Fibroblast of pulmonary artery (primary cell): ENCODE measurements around the gene ASS1.

Experiments used
- DNase-seq: peaks from one replicate; pipeline ENCODE4 v3.0.0-alpha.2; 2010; ENCODE audit warnings: low read depth
- H3K4me3 ChIP-seq: replicated peaks from 2 replicates; pipeline ENCODE4 v1.5.1; 2011; ENCODE audit warnings: low read depth, mild to moderate bottlenecking, control low read depth, low read length, moderate library complexity
- CTCF ChIP-seq: IDR thresholded peaks from 2 replicates; pipeline ENCODE4 v1.5.1; 2011; ENCODE audit warnings: mild to moderate bottlenecking, control low read depth, low read length, inconsistent platforms; ENCODE audit errors: missing control alignments

Gene ASS1

GRCh38 chr9:130474106-130474505 is 29.3 kb downstream of the ASS1 start:
- DNase-seq: no peak
- no peak for TF ChIP-seq CTCF
- H3K4me3 ChIP-seq: no peak overlapping the region

DNA sequence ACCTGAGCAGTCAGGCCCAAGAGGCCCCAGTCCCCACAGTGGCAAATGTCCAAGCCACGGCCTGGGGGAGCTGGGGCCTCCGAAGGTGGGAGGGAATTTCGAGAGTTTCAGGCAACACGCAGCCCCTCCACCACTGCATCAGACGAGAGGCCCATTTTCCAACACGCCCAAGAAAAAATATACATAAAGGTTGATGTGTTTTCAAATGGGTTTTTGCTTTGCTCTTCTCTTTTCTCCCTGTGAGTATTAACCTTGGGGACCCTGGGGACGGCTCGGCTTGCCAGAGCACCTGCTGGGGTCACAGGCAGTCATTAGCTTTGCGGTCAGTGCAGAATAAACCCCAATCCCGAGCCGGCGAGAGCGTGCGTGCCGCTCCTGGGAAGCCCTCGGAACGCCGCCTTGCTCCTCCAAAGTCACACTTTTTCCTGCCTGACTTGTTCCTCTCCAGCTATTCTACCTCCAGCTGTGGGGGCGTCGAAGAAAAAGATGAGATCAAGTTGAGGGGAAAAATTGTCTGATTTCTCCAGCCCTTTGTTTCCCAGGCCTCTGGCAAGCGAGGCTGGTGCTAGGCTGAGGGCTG is 31.5 kb downstream of the ASS1 start:
- DNase-seq: no peak
- TF ChIP-seq CTCF: no peak
- H3K4me3 ChIP-seq: no peak overlapping the region

GRCh38 chr9:130477564-130477963 is 32.8 kb downstream of the ASS1 start:
- TF ChIP-seq CTCF: no peak
- H3K4me3 ChIP-seq: no peak overlapping the region
- no peak for DNase-seq

GRCh38 chr9:130478152-130478551 is 33.4 kb downstream of the ASS1 start:
- no peak overlapping the region for H3K4me3 ChIP-seq
- no peak for TF ChIP-seq CTCF
- no peak for DNase-seq

GRCh38 chr9:130478736-130479575 is 34.2 kb downstream of the ASS1 start:
- H3K4me3 ChIP-seq: no peak overlapping the region
- DNase-seq: no peak
- no peak for TF ChIP-seq CTCF

GRCh38 chr9:130479587-130479986 is 34.8 kb downstream of the ASS1 start:
- H3K4me3 ChIP-seq: no peak overlapping the region
- TF ChIP-seq CTCF: no peak

More at GRCh38 chr9:130479587-130479986, 34.8 kb downstream of the ASS1 start:
- DNase-seq: no peak
